ENCODE data around the gene CPA2. TPM values are rescaled to one million over a fixed set of nuclear protein-coding genes. Genes with fewer than 3 reads are reported as not detected.

CPA2 gene
- total and polyA plus RNA-seq, 2 donors: 0.14 to 0.71 TPM

DNA sequence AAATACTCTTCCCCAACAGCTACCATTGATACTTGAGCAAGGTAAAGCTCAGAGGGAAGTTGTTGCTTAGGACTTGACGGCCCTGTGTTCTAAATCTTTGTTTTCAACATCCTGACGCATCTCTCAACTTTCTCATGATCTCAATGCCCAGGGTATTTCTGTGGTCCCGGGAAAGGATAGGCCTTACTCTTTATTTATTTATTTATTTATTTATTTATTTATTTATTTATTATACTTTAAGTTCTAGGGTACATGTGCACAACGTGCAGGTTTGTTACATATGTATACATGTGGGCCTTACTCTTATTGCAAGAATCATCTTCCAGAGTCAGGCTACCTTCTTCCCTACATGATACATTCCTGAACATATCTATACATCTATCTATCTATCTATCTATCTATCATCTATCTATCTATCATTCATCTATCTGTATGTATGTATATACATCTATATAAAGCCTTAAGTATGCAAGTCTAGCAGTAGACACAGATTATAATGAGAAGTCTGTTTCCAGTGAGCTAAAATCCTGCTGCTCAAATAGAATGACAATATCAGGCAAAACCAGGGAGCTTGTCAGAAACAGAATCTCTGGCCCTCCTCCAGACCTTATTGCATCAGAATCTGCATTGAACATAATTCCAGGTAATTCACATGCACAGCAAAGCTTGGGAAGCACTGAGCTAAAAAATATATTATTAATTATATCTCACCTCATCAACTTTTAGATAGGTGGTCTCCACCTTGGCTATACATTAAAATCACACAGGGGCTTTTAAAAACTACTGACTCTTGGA, 65.8 kb downstream of the CPA2 start:
- H3K4me1 ChIP-seq (ENCODE audit: control insufficient read depth in 2 of 2, insufficient read depth in 2 of 2, low read length in 2 of 2): no peaks in the 10 kb centered on the region
- H3K27ac ChIP-seq (ENCODE audit: low read depth in 1 of 2, low read length in 1 of 2): no peak overlapping the region
- H3K36me3 ChIP-seq (ENCODE audit: control insufficient read depth in 2 of 2, insufficient read depth in 2 of 2, low read length in 1 of 2): no peaks in the 10 kb centered on the region
- no peaks in the 10 kb centered on the region for H3K27me3 ChIP-seq (ENCODE audit: control insufficient read depth in 2 of 2, insufficient read depth in 1 of 2, low read length in 1 of 2)
- H3K4me3 ChIP-seq (ENCODE audit: low read length in 2 of 2): no peak overlapping the region
- H3K9me3 ChIP-seq (ENCODE audit: control insufficient read depth in 2 of 2, insufficient read depth in 1 of 2, low read length in 1 of 2): no peaks in the 10 kb centered on the region
- 98% methylated on average over 4 of the region's 4 CpGs for WGBS
- DNase-seq (ENCODE audit: low read depth in 6 of 9, low spot score in 9 of 9): no peak

DNA sequence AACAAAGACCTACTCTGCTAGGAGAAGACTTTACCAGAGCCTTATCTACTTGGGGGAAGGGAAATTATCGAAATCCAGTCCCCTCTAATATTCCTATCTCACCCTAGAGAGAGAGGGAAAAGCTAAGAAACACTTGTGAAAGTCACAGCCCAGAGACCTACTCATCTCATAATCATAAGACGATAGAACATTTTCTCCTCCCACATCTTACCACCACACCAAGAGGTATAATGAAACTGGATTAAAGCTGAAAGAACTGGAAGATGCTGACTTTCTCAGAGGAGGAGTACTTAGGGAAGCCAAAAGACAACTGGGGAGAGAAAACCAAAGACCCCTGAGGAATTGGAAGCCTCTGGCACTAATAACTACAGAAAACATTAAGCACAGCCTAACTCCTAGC, 67.2 kb downstream of the CPA2 start:
- WGBS: 95% methylated on average over 2 of the region's 2 CpGs
- no peaks in the 10 kb centered on the region for H3K9me3 ChIP-seq (ENCODE audit: control insufficient read depth in 2 of 2, insufficient read depth in 1 of 2, low read length in 1 of 2)
- no peak overlapping the region for H3K27ac ChIP-seq (ENCODE audit: low read depth in 1 of 2, low read length in 1 of 2)
- no peaks in the 10 kb centered on the region for H3K36me3 ChIP-seq (ENCODE audit: control insufficient read depth in 2 of 2, insufficient read depth in 2 of 2, low read length in 1 of 2)
- no peaks in the 10 kb centered on the region for H3K27me3 ChIP-seq (ENCODE audit: control insufficient read depth in 2 of 2, insufficient read depth in 1 of 2, low read length in 1 of 2)
- H3K4me3 ChIP-seq (ENCODE audit: low read length in 2 of 2): no peak overlapping the region
- no peaks in the 10 kb centered on the region for H3K4me1 ChIP-seq (ENCODE audit: control insufficient read depth in 2 of 2, insufficient read depth in 2 of 2, low read length in 2 of 2)
- DNase-seq (ENCODE audit: low read depth in 6 of 9, low spot score in 9 of 9): no peak

GRCh38 chr7:130334274-130334673, 67.6 kb downstream of the CPA2 start:
- Histone ChIP-seq H3K27ac (ENCODE audit: low read depth in 1 of 2, low read length in 1 of 2) (no peak overlapping the region), H3K4me1 (ENCODE audit: control insufficient read depth in 2 of 2, insufficient read depth in 2 of 2, low read length in 2 of 2) (no peaks in the 10 kb centered on the region), H3K9me3 (ENCODE audit: control insufficient read depth in 2 of 2, insufficient read depth in 1 of 2, low read length in 1 of 2) (no peaks in the 10 kb centered on the region), H3K4me3 (ENCODE audit: low read length in 2 of 2) (no peak overlapping the region), H3K36me3 (ENCODE audit: control insufficient read depth in 2 of 2, insufficient read depth in 2 of 2, low read length in 1 of 2) (no peaks in the 10 kb centered on the region), H3K27me3 (ENCODE audit: control insufficient read depth in 2 of 2, insufficient read depth in 1 of 2, low read length in 1 of 2) (no peaks in the 10 kb centered on the region)
- WGBS: 96% methylated on average over 6 of the region's 6 CpGs
- DNase-seq (ENCODE audit: low read depth in 6 of 9, low spot score in 9 of 9): no peak

DNA sequence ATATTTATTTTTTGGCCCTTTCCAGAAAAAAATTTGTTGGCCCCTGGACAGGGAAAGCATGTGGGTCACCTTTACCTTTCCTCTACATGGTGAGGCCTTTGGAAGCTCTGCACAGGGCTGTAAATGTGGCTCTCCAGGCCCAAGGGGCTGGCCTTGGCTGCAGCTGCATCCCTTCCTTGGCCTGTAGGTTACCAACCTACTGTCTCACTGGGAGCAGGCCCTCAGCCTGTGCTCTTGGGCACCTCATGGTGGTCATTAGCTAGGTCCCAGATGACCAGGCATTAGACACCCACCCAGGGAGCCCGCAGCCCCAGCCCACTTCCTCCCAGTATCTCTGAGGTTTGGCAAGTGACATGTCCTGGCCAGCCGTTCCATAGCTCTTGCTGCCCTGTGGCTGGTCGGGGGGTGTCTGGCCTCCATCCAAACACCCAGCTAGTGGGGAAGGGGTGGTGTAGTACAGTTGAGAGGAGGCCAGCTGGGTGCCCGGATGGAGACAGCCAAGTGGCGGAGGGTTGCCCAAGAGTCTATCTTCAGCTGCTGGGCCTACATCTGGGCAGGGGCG, 70.8 kb downstream of the CPA2 start:
- WGBS: 89% methylated on average over 6 of the region's 6 CpGs
- DNase-seq (ENCODE audit: low read depth in 6 of 9, low spot score in 9 of 9): no peak
- Histone ChIP-seq H3K27me3 (ENCODE audit: control insufficient read depth in 2 of 2, insufficient read depth in 1 of 2, low read length in 1 of 2) (no peaks in the 10 kb centered on the region), H3K4me3 (ENCODE audit: low read length in 2 of 2) (no peak overlapping the region), H3K9me3 (ENCODE audit: control insufficient read depth in 2 of 2, insufficient read depth in 1 of 2, low read length in 1 of 2) (no peaks in the 10 kb centered on the region), H3K36me3 (ENCODE audit: control insufficient read depth in 2 of 2, insufficient read depth in 2 of 2, low read length in 1 of 2) (no peaks in the 10 kb centered on the region), H3K4me1 (ENCODE audit: control insufficient read depth in 2 of 2, insufficient read depth in 2 of 2, low read length in 2 of 2) (no peaks in the 10 kb centered on the region), H3K27ac (ENCODE audit: low read depth in 1 of 2, low read length in 1 of 2) (no peak overlapping the region)

DNA sequence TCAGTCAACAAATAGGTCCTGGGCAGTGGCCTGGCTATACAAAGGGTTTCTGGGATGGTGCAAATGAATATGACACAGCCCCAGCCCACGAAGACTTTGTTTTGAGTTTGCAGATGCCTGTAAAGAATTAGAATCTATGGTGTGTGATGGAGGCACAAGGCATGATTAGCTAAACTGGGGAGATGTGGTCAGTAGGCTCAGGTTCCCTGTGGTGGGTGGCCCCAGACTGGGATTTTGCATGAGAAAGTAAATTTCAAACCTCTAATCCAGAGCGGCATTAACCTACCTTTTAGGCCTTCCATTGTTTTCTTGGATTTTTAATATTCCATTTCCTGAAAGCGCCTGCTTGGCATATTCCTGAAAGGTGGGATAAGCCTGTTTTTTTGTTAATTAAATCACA, 71.6 kb downstream of the CPA2 start:
- 94% methylated on average over 3 of the region's 3 CpGs for WGBS
- no peak overlapping the region for H3K27ac ChIP-seq (ENCODE audit: low read depth in 1 of 2, low read length in 1 of 2)
- H3K9me3 ChIP-seq (ENCODE audit: control insufficient read depth in 2 of 2, insufficient read depth in 1 of 2, low read length in 1 of 2): no peaks in the 10 kb centered on the region
- no peak overlapping the region for H3K4me3 ChIP-seq (ENCODE audit: low read length in 2 of 2)
- no peaks in the 10 kb centered on the region for H3K4me1 ChIP-seq (ENCODE audit: control insufficient read depth in 2 of 2, insufficient read depth in 2 of 2, low read length in 2 of 2)
- H3K27me3 ChIP-seq (ENCODE audit: control insufficient read depth in 2 of 2, insufficient read depth in 1 of 2, low read length in 1 of 2): no peaks in the 10 kb centered on the region
- no peak for DNase-seq (ENCODE audit: low read depth in 6 of 9, low spot score in 9 of 9)
- H3K36me3 ChIP-seq (ENCODE audit: control insufficient read depth in 2 of 2, insufficient read depth in 2 of 2, low read length in 1 of 2): no peaks in the 10 kb centered on the region

Other genes starting within 250 kb of the CPA2 start
- gene ZC3HC1, start 215.5 kb upstream of the CPA2 start, total RNA-seq: 18.0 TPM
- gene ZC3HC1, start 215.5 kb upstream of the CPA2 start, polyA plus RNA-seq: 16.8 TPM
- gene KLHDC10, start 196.3 kb upstream of the CPA2 start, total RNA-seq: 11.8 TPM
- 9.4 TPM for gene KLHDC10, start 196.3 kb upstream of the CPA2 start, polyA plus RNA-seq
- 13.4 TPM for gene TMEM209, start 61.5 kb upstream of the CPA2 start, total RNA-seq
- 15.5 TPM for gene TMEM209, start 61.5 kb upstream of the CPA2 start, polyA plus RNA-seq
- gene SSMEM1, start 59.0 kb upstream of the CPA2 start, total RNA-seq: not detected
- 0.02 TPM for gene SSMEM1, start 59.0 kb upstream of the CPA2 start, polyA plus RNA-seq
- gene CPA4, start 26.3 kb downstream of the CPA2 start, total RNA-seq: 0.99 TPM
- gene CPA4, start 26.3 kb downstream of the CPA2 start, polyA plus RNA-seq: 0.96 TPM
- 17.2 TPM for gene CPA5, start 78.0 kb downstream of the CPA2 start, total RNA-seq
- 6.7 TPM for gene CPA5, start 78.0 kb downstream of the CPA2 start, polyA plus RNA-seq
- 0.14 TPM for gene CPA1, start 113.6 kb downstream of the CPA2 start, total RNA-seq
- 0.21 TPM for gene CPA1, start 113.6 kb downstream of the CPA2 start, polyA plus RNA-seq
- 15.7 TPM for gene CEP41, start 174.2 kb downstream of the CPA2 start, total RNA-seq
- 11.2 TPM for gene CEP41, start 174.2 kb downstream of the CPA2 start, polyA plus RNA-seq
- gene MEST, start 225.2 kb downstream of the CPA2 start, total RNA-seq: 58.8 TPM
- gene MEST, start 225.2 kb downstream of the CPA2 start, polyA plus RNA-seq: 15.8 TPM